COLO829 (cell line): Measurements from ENCODE around the gene MARK4.
"Not testable (repeated sequence)": the region's sequence is repeated elsewhere in the genome, so short reads cannot be mapped to it uniquely, and the experiment has no call there.

Experiments used
- DNase-seq: peaks from one replicate; pipeline ENCODE4 v3.0.0; 2012; ENCODE audit warnings: low spot score

Gene MARK4

DNA sequence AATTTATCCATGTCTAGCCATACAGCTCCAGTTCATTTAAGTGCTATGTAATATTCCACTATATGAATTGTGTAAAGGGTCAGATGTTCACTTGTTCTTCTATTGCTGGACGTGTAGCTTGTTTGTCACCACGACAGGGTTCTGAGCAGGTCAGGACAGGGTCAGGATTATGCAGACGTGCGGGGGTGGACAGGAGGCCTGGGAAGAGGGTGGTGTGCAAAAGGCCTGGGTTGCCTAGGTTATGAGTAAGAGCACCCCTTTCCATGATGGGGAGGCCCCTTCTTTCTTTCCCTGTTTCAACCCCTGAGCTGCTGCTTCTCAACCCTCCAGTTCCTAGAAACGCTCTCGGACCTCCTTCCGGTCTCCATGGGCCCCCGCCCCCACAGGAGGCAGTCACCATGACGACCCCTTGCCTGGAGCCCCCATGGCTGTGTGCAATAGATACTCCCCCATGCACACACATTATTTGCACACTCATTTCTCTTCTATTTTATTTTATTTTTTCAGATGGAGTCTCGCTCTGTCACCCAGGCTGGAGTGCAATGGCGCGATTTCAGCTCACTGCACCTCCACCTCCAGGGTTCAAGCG is 7.8 kb upstream of the MARK4 start:
- no peak for DNase-seq

DNA sequence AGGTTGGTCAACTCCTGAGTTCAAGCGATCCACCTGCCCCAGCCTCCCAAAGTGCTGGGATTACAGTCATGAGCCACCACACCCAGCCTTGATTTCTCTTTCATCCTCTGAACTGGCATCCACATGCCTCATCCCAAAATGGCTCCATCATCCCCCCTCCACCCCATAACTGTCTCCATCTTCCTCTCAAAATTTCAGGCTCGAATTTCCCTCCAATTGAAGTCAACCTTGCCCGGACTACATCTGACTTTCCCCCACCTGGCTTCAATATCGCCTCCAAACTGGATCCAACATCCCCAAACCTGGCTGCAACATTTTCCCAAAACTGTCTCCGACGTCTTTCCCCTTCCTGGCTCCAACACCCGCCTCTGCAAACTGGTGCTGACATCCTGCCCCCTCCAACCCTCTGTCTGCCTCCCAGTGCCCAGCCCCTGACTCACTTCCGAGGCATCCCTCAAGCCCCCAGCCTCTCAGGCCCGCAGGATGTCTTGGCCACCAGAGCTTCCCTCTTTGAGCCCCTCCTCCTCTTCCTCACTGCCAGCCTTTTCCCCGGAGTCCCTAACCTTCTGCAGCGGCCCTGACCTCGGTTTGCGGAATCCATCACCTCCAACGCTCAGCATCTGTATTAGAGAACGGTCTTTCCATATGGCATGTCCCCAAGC is 6.8 kb upstream of the MARK4 start:
- no peak for DNase-seq

DNA sequence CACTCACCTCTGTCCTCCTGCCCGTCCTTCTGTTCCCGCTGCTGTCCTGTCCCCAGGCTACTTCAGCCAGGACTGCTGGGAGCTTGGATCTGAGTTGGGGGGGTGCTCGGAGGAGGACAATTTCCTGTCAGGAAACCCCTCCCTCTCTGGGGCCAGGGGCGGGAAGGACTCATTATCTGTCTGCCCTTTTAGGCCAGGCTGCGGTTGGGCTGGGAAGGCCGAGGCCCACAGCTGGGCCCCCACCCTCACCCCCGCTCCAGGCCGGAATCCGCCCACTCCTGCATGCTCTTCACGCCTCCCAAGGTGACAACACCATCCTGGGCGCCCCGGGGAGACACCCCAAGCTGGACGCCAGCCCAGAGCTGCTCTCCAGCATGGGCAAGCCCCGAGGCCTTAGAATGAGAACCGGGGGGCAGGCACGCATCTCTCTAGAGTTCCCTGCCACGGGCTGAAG is 5.7 kb upstream of the MARK4 start, which contains the start of gene EXOC3L2:
Gene EXOC3L2, minus strand, starts transcription at position 74 of the 454 bp plus-strand sequence. CDS start 6,362 bp downstream, outside the sequence.
- no peak for DNase-seq

DNA sequence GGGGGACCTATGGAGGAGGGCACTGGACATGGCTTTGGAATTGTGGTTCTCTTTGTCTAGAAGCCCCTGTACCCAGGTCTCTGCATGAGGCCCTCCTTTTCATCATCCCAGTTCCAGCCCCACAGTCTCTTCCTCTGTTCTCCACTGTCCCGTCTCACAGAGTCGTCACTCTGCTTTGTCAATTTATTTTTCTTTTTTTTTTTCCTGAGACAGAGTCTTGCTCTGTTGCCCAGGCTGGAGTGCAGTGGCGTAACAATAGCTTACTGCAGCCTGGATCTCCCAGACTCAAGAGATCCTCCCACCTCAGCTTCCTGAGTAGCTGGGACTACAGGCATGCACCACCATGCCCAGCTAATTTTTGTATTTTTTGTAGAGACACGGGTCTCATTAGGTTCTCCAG is 5.2 kb upstream of the MARK4 start:
- DNase-seq = no peak

DNA sequence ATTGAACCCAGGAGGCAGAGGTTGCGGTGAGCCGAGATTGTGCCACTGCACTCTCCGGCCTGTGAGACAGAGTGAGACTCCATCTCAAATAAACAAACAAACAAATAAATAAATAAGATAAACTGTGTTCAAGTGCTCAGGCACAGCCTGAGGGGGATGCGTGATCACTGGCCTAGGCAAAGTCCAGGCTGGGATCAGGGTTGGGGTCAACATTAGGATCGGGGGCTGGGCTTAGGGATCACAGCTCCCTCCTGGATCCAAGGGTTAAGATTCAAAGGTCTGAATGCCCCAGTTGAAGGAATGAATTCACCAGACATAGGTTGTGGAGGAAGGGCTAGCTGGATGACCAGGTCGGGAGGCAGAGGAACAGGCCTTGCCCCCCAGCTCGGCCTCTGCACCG is 3.9 kb upstream of the MARK4 start:
- no peak for DNase-seq

DNA sequence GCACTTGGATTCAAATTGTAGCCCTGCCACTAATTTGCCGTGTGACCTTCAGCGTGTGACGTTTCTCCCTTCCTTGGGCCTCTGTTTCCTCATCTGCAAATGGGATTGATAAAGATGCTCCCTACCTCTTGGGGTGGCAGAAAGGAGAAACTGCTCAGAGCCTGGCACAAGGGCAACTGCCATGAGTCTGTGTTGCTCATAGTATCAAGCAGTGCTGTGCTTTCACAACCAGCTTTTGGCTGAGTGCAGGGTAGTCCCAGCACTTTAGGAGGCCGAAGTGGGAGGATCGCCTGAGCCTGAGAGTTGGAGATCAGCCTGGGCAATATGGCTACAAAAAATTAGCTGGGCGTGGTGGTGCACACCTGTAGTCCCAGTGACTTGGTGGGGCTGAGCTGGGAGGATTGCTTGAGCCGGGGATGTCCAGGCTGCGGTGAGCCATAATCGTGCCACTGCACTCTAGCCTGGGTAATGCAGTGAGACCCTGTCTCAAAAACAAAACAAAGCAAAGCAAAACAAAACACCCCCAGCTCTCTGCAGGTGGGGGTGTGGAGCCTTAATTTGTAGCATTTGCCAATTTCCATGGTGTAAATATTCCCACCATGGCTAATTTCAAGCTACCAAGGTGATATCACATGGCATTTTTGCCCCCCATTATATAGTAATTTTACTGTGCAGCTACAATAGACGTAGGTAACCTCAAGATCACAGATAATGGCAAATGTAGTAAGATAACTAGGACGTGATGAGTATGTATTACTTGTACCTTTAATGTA is 1.6 kb upstream of the MARK4 start:
- DNase-seq = no peak

DNA sequence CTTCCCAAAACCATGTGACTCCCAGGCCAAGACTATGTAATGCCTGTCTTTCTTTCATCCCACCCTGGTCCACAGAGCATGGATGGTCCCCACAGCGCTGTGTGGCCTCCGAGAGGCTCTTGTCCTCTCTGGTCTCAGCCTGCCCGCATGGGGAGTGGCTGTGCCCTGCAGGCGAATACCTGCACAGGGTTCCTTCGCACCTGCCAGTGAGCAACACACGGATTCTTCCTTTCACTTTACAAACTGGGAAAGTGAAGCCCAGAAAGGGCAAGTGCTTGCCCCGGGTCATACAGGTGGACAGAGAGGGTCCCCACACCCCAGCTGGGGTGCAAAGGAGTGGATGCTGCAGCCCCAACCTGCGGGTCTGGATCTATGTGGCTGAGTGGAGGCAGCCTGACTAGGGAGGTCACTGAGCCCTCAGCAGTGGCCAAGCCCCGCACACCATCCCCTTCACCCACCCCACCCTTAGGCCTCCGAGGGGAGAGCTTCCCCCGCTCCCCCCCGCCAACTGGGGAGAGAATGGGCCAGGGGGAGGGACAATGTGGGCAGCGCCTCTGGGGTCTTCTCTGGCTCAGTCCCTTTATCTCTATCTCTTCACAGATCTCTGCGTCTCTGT is 747 bp upstream of the MARK4 start:
- no peak for DNase-seq

DNA sequence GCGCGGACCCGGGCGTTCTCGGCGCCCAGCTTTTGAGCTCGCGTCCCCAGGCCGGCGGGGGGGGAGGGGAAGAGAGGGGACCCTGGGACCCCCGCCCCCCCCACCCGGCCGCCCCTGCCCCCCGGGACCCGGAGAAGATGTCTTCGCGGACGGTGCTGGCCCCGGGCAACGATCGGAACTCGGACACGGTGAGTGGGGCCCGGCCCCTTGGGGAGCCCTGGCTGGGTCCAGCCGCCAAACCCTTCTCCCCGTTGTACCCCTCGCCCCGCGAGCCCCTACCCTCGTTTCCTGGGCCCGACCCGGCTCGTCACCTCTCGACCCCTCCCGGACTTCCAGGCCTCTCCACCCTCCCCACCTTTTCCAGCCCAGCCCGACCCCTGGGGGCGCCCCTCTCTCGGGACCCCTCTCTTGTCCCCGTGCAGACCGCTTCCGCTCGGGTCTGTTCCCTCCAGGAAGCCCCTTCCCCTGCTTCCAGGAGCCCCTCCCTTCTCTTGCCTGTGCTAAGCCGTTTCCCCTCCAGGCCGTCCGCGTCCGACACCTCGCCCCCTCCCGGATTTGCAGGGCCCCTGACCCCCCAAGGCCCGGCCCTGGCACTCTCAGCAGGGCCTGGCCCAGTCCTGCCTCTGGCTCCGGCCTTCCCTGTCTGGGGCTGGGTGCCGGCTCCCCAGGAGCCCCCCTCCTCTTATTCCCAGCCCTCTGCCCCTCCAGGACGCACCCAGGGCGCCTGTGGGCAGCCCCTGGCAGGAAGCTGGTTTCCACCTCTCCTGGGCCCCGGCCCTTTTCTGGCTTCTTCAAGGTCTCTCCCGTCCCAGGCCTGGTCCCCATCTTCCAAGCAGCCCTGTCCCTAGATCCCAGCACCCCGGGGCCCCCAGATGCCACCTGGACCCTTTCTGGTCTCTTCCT is 632 bp downstream of the MARK4 start:
- no peak for DNase-seq

DNA sequence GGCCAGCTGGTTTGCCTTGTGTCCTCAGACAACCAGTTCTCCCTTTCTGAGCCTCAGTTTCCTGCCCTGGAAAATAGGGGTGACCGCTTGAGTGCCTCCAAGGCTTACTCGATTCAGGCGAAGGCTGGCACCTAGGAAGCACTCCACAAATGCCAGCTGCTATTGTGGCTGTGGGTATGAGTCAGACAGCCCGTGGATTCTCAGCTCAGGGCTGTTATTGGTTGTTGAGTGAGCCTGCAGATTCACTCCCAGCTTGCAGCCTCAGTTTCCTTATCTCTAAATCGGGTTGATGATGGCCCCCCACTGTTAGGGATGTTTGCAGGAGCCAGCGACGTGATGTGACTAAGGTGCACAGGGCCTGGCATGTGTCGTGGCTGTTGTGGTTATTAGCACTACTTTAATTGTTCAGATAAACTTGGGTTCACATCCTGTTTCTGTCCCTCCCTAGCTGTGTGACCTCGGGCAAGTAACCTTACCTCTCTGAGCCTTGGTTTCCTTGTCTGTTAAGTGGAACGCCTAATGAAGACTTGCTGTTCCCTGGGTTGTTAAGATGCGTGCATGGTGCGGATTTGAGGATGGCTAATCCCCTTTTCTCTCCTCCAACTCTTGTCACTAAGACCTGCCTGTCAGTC is 2.4 kb downstream of the MARK4 start:
- DNase-seq = no peak

DNA sequence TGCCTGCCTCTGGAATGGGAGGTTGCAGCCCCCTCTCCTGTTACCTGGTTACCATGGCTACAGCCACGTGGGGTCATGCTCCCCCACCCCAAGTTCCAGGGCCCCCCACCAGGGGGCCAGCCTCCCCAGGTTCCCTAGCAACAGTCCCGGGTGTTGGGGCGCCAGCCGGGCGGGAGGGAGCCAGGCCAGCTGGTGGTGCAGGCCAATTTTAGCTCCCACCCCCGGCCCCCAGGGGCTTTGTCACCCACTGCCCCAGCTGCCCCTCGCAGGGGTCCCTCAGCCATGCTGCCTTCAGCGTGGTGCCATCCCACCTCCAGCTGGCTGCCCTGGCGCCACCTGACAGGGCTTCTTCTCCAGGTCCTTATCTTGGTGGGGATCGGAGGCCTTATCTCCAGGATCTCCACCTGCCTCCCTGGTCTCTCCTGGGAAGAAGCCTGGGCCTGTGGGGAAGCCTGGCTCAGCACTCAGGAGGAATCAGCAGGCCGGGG is 3.0 kb downstream of the MARK4 start:
- DNase-seq = no peak

DNA sequence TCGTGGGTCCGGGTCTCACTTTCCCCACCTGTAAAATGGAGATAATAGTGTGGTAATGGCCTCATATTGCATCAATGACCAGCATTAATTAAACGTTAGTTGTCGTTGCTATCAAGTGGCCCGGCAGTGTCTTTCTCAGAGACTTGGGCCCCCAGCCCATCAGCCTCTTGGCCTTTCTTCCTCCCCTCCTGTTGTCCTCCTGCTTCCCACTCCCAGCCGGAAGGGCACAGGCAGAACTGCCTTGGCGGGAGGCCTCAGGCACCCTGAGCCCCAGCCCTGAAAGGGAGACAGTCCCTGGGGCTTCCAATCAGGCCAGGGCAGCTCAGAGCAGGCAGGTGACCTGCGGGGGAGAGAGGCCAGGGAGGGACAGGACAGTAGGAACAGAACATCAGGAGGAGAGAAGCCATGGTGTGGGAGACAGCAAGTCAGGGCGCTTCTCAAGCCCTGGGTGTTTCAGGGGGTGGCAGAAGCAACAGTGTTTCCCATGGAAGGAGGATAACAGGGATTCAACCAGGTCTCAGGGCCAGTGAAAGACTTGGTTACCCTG is 4.6 kb downstream of the MARK4 start:
- DNase-seq = no peak

DNA sequence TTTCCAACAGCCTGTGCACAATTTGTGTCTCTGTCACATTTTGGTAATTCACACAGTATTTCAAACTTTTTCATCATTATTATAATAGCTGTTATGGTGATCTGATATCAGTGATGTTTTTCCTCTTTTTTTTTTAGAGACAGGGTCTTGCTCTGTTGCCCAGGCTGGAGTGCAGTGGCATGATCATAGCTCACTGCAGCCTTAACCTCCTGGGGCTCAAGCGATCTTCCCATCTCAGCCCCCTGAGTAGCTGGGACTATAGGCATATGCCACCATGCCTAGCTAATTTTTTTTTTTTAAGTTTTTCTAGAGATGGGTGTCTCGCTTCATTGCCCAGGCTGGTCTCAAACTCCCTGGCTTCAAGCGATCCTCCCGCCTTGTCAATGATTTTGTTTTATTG is 5.8 kb downstream of the MARK4 start:
- DNase-seq = no peak

DNA sequence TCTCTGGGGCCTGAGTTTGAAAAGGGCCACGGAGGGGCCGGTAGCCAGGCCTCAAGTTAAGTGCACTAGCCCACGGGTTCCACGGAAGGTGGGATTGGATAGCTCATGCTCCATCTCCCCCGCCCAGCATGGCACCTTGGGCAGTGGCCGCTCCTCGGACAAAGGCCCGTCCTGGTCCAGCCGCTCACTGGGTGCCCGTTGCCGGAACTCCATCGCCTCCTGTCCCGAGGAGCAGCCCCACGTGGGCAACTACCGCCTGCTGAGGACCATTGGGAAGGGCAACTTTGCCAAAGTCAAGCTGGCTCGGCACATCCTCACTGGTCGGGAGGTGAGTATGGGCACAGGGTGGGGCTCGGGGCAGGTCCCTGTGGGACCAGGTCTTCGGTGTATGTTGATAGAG is 7.8 kb downstream of the MARK4 start:
- no peak for DNase-seq

DNA sequence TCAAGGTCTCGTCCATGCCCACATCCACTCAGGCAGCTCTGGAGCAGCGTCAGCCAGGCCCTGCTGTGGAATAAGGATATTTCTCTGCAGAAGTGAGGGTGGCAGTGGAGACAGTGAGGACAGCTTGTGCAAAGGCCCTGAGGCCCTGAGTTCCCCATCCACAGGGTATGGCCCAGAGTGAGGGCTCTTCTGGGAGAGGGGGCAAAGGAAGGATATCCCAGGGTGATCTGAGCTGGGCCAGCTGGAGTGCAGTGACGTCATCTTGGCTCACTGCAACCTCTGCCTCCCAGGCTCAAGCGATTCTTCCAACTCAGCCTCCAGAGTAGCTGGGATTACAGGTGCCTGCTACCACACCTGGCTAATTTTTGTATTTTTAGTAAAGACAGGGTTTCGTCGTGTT is 11.5 kb downstream of the MARK4 start:
- DNase-seq = no peak

DNA sequence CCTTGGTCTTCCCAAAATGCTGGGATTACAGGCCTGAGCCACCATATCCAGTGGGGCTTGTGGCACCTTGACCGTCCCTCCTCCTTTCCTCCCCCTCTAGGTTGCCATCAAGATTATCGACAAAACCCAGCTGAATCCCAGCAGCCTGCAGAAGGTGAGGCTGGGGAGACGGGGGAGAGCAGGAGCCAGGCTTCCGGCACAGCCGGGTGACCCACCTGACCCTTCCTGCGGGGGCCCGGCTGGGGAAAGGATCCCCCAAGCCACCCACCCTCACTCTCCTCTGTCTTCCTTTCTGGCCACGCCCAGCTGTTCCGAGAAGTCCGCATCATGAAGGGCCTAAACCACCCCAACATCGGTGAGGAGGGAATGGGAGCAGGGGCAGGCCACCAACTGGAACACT is 11.9 kb downstream of the MARK4 start:
- no peak for DNase-seq

DNA sequence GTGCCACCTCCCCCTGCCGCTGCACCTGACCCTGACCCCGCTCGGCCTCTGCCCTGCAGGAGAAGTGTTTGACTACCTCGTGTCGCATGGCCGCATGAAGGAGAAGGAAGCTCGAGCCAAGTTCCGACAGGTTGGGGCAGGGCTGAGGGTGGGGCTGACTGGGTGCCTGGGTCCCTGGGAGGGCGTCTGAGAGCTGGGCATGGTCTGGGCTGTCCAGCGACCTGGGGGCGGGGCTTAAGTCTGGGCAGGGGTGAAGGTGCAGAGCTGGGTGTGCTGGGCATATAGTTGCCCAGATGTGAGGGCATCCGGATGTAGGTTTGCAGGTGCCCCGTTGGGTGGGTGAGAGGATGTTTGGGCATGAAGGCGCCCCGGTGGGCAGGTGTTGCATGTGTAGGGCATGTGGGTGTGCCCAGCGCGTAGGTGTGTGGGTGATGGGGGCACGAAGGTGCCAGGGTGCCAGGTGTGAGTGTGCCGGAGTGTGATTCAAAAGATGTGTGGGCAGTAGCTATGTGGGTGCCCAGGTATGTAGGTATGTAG is 13.8 kb downstream of the MARK4 start:
- no peak for DNase-seq

DNA sequence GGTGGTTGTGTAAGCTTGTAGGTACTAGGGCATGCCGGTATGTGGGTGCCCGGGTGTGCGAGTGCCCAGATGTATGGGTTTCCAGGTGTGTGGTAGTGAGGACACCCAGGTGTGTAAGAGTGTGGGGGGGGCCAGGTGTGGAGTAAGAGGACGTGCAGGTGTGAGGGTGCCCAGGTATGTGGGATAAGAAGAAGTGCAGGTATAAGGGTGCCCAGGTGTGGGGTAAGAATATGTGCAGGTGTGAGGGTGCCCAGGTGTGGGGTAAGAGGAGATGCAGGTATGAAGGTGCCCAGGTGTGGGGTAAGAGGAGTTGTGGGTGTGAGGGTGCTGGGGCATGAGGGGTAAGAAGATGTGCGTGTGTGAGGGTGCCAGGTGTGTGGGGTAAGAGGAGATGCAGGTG is 14.3 kb downstream of the MARK4 start:
- DNase-seq = no peak

DNA sequence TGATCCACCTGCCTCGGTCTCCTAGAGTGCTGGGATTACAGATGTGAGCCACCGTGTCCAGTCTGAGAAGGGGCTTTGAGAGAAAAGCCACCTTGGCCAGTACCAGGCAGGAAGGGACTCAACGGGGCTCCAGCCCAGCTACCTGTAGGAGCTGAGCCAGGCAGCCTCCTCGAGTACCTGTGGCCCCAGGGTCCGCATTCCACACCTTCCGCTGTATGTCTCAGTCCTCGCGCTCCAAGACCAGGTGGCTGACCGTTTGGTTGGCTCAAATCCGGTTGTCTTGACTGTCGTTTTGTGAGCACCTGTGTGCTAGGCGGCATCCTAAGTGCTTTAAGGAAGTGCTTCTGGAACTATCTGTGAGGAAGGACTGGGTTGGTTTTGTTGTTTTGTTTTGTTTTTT is 16.2 kb downstream of the MARK4 start:
- no peak for DNase-seq

DNA sequence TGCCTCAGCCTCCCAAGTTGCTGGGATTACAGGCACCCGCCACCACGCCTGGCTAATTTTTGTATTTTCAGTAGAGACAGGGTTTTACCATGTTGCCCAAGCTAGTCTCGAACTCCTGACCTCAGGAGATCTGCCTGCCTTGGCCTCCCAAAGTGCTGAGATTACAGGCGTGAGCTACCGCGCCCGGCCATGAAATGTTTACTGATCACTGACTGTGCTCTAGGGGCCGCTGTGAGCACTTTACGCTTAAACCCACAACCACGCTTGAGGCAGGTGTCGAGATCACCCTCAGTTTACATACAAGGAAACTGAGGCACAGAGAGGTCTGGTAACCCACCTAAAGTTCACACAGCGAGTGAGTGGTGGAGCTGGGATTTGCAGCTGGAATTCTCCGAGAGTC is 18.9 kb downstream of the MARK4 start:
- not testable (repeated sequence) for DNase-seq

DNA sequence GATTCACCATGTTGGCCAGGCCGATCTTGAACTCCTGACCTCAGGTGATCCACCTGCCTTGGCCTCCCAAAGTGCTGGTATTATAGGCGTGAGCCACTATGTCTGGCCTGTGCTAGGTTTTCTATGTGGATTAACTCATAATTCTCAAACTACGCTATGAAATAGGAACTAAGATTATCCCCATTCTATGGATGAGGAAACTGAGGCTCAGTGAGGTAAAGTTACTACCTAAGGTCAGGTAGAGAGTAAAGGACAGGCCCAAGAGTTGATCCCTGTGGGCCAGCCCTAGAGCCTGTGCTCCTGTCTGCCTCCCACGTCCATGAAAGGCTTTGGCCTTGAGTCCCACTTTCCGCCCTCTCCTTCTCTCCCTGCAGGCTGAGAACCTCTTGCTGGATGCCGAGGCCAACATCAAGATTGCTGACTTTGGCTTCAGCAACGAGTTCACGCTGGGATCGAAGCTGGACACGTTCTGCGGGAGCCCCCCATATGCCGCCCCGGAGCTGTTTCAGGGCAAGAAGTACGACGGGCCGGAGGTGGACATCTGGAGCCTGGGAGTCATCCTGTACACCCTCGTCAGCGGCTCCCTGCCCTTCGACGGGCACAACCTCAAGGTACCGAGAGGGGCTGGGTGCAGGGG is 20.1 kb downstream of the MARK4 start:
- DNase-seq = no peak
